ENCODE results near the gene FAM186B.

The FAM186B gene

GRCh38 chr12:49559011-49559675 lies 46.3 kb downstream of the FAM186B start:
- Mint-ChIP-seq H3K27ac (peak overlapping the region; percentile 45), H3K27me3 (ENCODE audit: low read depth) (no peaks in the 10 kb centered on the region), H3K9me3 (no peaks in the 10 kb centered on the region), H3K4me3 (no peak overlapping the region), H3K36me3 (ENCODE audit: low read depth) (peaks cover 34% of the 10 kb centered on the region), H3K4me1 (ENCODE audit: low read depth) (peaks cover 10% of the 10 kb centered on the region)

DNA sequence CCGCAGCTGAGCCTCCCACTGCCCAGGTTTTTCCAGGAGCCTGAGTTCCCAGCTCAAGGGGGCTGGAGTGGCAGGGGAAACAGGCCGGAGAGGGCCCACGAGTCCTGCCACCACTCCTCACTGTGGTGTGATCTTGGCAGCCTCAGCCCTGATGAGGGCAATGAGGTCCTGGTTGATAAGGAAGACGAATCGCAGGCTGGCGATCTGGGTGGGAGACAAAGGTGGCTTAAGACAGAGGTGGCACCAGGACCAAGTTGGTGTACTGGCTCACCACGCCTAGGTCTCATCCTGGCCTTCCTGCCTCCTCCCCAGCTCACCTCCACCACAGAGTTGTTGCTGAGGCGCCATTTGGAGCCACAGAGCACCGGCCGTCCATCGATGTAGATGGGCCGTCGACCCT lies 46.9 kb downstream of the FAM186B start:
- no peak overlapping the region for H3K27ac Mint-ChIP-seq

DNA sequence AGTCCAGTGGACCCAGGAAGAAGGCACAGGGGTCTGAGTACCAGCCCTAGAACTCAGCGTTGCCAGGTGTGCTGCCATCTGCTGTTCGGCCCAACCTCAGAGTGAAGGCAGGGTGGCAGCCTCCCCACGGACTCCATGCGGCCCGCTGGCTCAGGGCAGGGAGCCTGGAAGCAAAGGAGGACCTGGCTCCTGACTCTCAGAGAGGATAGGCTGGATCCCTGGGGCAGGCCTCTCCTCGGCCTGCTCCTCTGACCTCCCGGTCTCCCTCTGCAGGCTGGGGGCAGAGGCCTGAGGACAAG lies 47.6 kb downstream of the FAM186B start:
- Mint-ChIP-seq H3K9me3 (no peaks in the 10 kb centered on the region), H3K4me3 (no peak overlapping the region), H3K4me1 (ENCODE audit: low read depth) (peaks cover 6% of the 10 kb centered on the region), H3K27me3 (ENCODE audit: low read depth) (no peaks in the 10 kb centered on the region), H3K27ac (no peak overlapping the region), H3K36me3 (ENCODE audit: low read depth) (peaks cover 29% of the 10 kb centered on the region)

More for the DNA sequence above, 46.9 kb downstream of the FAM186B start:
- Mint-ChIP-seq H3K4me3 (no peak overlapping the region), H3K36me3 (ENCODE audit: low read depth) (peaks cover 29% of the 10 kb centered on the region), H3K27me3 (ENCODE audit: low read depth) (no peaks in the 10 kb centered on the region), H3K4me1 (ENCODE audit: low read depth) (peaks cover 6% of the 10 kb centered on the region), H3K9me3 (no peaks in the 10 kb centered on the region)

DNA sequence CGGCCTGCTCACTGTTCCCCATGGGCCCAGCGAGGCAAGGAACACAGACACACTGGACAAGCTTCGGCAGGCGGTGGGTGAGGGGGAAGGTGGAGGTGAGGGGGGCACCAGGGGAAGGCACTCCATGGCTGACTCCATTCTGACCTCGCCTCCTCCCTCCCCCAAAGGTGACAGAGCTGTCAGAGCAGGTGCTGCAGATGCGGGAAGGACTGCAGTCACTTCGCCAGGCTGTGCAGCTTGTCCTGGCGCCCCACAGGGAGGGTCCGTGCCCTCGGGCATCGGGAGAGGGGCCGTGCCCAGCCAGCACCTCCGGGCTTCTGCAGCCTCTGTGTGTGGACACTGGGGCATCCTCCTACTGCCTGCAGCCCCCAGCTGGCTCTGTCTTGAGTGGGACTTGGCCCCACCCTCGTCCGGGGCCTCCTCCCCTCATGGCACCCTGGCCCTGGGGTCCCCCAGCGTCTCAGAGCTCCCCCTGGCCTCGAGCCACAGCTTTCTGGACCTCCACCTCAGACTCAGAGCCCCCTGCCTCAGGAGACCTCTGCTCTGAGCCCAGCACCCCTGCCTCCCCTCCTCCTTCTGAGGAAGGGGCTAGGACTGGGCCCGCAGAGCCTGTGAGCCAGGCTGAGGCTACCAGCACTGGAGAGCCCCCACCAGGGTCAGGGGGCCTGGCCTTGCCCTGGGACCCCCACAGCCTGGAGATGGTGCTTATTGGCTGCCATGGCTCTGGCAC lies 48.1 kb downstream of the FAM186B start:
- peaks cover 6% of the 10 kb centered on the region for H3K4me1 Mint-ChIP-seq (ENCODE audit: low read depth)
- H3K27me3 Mint-ChIP-seq (ENCODE audit: low read depth) = peaks cover 5% of the 10 kb centered on the region
- H3K27ac Mint-ChIP-seq = no peak overlapping the region
- peaks cover 29% of the 10 kb centered on the region for H3K36me3 Mint-ChIP-seq (ENCODE audit: low read depth)
- no peak overlapping the region for H3K4me3 Mint-ChIP-seq
- no peaks in the 10 kb centered on the region for H3K9me3 Mint-ChIP-seq

DNA sequence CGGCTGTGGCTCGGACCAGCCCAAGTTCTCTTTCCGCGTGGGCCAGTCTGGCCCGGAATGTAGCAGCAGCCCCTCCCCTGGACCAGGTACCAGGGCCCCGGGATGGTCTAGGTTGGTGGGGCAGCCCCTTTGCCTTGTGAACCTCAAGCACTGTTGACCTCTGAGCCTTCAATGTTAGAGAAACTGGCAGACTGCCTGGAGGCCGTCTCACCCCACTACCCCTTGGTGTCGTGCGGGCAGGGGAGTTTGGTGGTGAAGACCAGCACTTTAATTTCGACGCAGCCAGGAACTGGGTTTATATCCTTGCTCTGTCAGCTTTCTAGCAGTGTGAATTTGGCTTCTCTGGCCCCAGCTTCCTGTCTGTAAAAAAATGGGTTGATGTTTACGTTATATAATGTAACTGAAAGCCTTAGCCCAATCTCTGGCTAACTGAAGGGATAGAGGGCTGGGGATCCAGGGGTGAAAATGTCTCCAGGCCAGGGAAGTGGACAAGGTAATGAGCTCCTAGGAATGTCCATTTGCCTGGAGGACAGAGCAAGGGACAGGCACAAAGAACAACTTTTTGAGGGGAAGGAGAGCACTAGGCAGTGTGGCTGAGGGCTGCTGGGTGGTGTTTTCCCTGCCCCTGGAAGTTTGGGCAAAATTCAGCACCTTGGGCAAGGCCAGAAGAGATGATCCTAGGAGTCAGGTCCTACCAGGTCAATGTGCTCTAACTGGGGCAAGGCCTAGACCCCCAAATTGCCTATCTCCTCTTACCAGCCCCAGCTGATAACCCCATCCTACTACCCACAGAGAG lies 48.9 kb downstream of the FAM186B start:
- Mint-ChIP-seq H3K9me3 (no peaks in the 10 kb centered on the region), H3K27ac (no peak overlapping the region), H3K27me3 (ENCODE audit: low read depth) (peaks cover 5% of the 10 kb centered on the region), H3K4me3 (no peak overlapping the region), H3K4me1 (ENCODE audit: low read depth) (peaks cover 6% of the 10 kb centered on the region), H3K36me3 (ENCODE audit: low read depth) (peaks cover 23% of the 10 kb centered on the region)

GRCh38 chr12:49555631-49556390 lies 49.6 kb downstream of the FAM186B start:
- no peaks in the 10 kb centered on the region for H3K9me3 Mint-ChIP-seq
- H3K4me1 Mint-ChIP-seq (ENCODE audit: low read depth) = peaks cover 4% of the 10 kb centered on the region
- peaks cover 21% of the 10 kb centered on the region for H3K36me3 Mint-ChIP-seq (ENCODE audit: low read depth)
- peaks cover 5% of the 10 kb centered on the region for H3K27me3 Mint-ChIP-seq (ENCODE audit: low read depth)
- no peak overlapping the region for H3K27ac Mint-ChIP-seq
- no peak overlapping the region for H3K4me3 Mint-ChIP-seq

- no peaks in the 10 kb centered on the region for H3K9me3 Mint-ChIP-seq
- H3K27ac Mint-ChIP-seq = no peak overlapping the region
- H3K4me1 Mint-ChIP-seq (ENCODE audit: low read depth) = no peaks in the 10 kb centered on the region
- H3K27me3 Mint-ChIP-seq (ENCODE audit: low read depth) = peaks cover 14% of the 10 kb centered on the region
- H3K4me3 Mint-ChIP-seq = no peak overlapping the region
- peaks cover 14% of the 10 kb centered on the region for H3K36me3 Mint-ChIP-seq (ENCODE audit: low read depth)
These were observed 51.2 kb downstream of the FAM186B start for GRCh38 chr12:49554266-49554665.

- H3K27ac Mint-ChIP-seq = no peak overlapping the region
- no peaks in the 10 kb centered on the region for H3K9me3 Mint-ChIP-seq
- H3K27me3 Mint-ChIP-seq (ENCODE audit: low read depth) = peaks cover 17% of the 10 kb centered on the region
- no peaks in the 10 kb centered on the region for H3K4me1 Mint-ChIP-seq (ENCODE audit: low read depth)
- no peak overlapping the region for H3K4me3 Mint-ChIP-seq
- peaks cover 10% of the 10 kb centered on the region for H3K36me3 Mint-ChIP-seq (ENCODE audit: low read depth)
These were observed 51.8 kb downstream of the FAM186B start for GRCh38 chr12:49553512-49554088.

DNA sequence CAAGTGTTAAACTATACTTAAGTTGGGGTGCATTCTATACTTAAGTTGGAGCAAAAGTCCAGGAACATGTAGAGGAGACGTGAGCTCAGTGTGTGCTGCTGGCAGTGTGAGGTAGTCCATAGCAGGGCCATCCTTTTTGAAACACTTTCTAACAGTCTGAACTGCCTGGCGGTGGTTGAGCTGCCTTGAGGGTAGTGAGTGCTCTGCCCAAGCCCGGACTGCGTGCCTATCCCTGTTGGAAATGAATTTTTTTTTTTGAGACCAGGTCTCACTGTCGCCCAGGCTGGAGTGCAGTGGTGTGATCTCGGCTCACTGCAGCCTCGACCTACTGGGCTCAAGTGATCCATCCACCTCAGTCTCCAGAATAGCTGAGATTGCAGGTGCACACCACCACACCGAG lies 52.5 kb downstream of the FAM186B start:
- peak overlapping the region; percentile 6 for H3K27ac Mint-ChIP-seq
- no peak overlapping the region for H3K4me3 Mint-ChIP-seq
- H3K27me3 Mint-ChIP-seq (ENCODE audit: low read depth) = peaks cover 24% of the 10 kb centered on the region
- H3K9me3 Mint-ChIP-seq = no peaks in the 10 kb centered on the region
- H3K4me1 Mint-ChIP-seq (ENCODE audit: low read depth) = peaks cover 1% of the 10 kb centered on the region
- peaks cover 5% of the 10 kb centered on the region for H3K36me3 Mint-ChIP-seq (ENCODE audit: low read depth)

DNA sequence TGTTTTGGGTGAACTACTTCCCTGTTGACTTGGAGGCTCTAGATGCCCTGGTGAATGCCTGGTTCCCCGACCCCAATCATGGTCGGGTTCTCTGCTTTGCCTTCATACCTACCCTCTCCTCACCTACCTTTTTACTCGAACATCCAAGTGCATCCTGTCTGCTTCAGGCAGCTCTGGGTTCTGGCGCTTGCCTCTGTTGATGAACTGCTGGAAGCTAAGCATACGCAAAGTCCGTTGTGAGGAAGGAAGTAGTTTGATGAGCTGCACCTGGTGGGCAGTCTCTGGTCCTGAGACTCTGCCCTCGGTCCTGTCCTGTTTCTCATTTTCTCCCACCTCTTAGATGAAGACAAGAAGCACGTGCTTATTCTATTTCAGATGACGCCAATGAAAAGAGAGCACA lies 53.0 kb downstream of the FAM186B start:
- Mint-ChIP-seq H3K4me3 (no peak overlapping the region), H3K36me3 (ENCODE audit: low read depth) (peaks cover 5% of the 10 kb centered on the region), H3K9me3 (no peaks in the 10 kb centered on the region), H3K27me3 (ENCODE audit: low read depth) (peaks cover 25% of the 10 kb centered on the region), H3K4me1 (ENCODE audit: low read depth) (peaks cover 1% of the 10 kb centered on the region), H3K27ac (peak overlapping the region; percentile 6)

DNA sequence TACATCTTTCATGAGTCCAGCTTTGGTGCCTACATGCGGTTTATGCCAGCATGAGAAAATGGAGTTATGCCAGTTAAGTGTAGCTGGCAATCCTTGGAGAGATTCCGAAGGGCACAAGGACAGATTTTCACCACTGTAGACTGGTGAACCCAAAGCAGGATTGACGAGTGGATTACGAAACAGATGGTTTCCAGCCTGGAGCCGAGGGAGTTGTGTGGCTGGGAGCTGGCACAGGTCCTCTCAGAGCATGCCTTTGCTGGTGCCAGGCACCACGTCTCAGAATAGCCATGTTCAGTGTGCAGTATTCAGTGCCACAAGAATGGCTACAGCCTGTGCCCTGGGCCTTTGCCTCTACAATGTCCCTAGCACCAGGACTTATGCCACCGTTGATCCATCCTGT lies 53.4 kb downstream of the FAM186B start:
- H3K36me3 Mint-ChIP-seq (ENCODE audit: low read depth) = peaks cover 5% of the 10 kb centered on the region
- peaks cover 25% of the 10 kb centered on the region for H3K27me3 Mint-ChIP-seq (ENCODE audit: low read depth)
- no peaks in the 10 kb centered on the region for H3K9me3 Mint-ChIP-seq
- H3K4me1 Mint-ChIP-seq (ENCODE audit: low read depth) = peaks cover 1% of the 10 kb centered on the region
- no peak overlapping the region for H3K4me3 Mint-ChIP-seq
- H3K27ac Mint-ChIP-seq = no peak overlapping the region

- no peak overlapping the region for H3K4me3 Mint-ChIP-seq
- H3K36me3 Mint-ChIP-seq (ENCODE audit: low read depth) = no peaks in the 10 kb centered on the region
- peaks cover 1% of the 10 kb centered on the region for H3K4me1 Mint-ChIP-seq (ENCODE audit: low read depth)
- peaks cover 27% of the 10 kb centered on the region for H3K27me3 Mint-ChIP-seq (ENCODE audit: low read depth)
- no peaks in the 10 kb centered on the region for H3K9me3 Mint-ChIP-seq
- H3K27ac Mint-ChIP-seq = no peak overlapping the region
These were observed 54.7 kb downstream of the FAM186B start for GRCh38 chr12:49550693-49551252.

GRCh38 chr12:49549735-49550692 lies 55.4 kb downstream of the FAM186B start:
- H3K9me3 Mint-ChIP-seq = no peaks in the 10 kb centered on the region
- no peak overlapping the region for H3K4me3 Mint-ChIP-seq
- no peak overlapping the region for H3K27ac Mint-ChIP-seq
- H3K27me3 Mint-ChIP-seq (ENCODE audit: low read depth) = peaks cover 30% of the 10 kb centered on the region
- no peaks in the 10 kb centered on the region for H3K36me3 Mint-ChIP-seq (ENCODE audit: low read depth)
- peaks cover 1% of the 10 kb centered on the region for H3K4me1 Mint-ChIP-seq (ENCODE audit: low read depth)
